ENCODE results near the gene WNT5B.

WNT5B gene

GRCh38 chr12:1644534-1645438, 15.8 kb downstream of the WNT5B start:
- DNase-seq (ENCODE audit: extremely low read depth, insufficient read length), result no peak
- Histone ChIP-seq H3K36me3 (ENCODE audit: control insufficient read depth, insufficient read depth, low read length) (peaks cover 1% of the 10 kb centered on the region), H3K4me3 (replicated peaks; ENCODE audit: low read depth, low read length) (no peak overlapping the region)

DNA sequence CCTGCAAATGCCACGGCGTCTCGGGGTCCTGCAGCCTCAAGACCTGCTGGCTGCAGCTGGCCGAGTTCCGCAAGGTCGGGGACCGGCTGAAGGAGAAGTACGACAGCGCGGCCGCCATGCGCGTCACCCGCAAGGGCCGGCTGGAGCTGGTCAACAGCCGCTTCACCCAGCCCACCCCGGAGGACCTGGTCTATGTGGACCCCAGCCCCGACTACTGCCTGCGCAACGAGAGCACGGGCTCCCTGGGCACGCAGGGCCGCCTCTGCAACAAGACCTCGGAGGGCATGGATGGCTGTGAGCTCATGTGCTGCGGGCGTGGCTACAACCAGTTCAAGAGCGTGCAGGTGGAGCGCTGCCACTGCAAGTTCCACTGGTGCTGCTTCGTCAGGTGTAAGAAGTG, 16.8 kb downstream of the WNT5B start:
- DNase-seq (ENCODE audit: extremely low read depth, insufficient read length), result no peak
- TF ChIP-seq CTCF (IDR thresholded peaks at IDR 0.05; ENCODE audit: insufficient read depth, low read length, poor library complexity, severe bottlenecking), result no peak
- H3K27me3 ChIP-seq (replicated peaks; ENCODE audit: control insufficient read depth, insufficient read depth, low read length), result no peaks in the 10 kb centered on the region
- H3K4me3 ChIP-seq (replicated peaks; ENCODE audit: low read depth, low read length), result no peak overlapping the region
- peaks cover 1% of the 10 kb centered on the region for H3K36me3 ChIP-seq (ENCODE audit: control insufficient read depth, insufficient read depth, low read length)

More at GRCh38 chr12:1644534-1645438, 15.8 kb downstream of the WNT5B start:
- H3K27me3 ChIP-seq (replicated peaks; ENCODE audit: control insufficient read depth, insufficient read depth, low read length), result no peaks in the 10 kb centered on the region
- no peak for TF ChIP-seq CTCF (IDR thresholded peaks at IDR 0.05; ENCODE audit: insufficient read depth, low read length, poor library complexity, severe bottlenecking)

DNA sequence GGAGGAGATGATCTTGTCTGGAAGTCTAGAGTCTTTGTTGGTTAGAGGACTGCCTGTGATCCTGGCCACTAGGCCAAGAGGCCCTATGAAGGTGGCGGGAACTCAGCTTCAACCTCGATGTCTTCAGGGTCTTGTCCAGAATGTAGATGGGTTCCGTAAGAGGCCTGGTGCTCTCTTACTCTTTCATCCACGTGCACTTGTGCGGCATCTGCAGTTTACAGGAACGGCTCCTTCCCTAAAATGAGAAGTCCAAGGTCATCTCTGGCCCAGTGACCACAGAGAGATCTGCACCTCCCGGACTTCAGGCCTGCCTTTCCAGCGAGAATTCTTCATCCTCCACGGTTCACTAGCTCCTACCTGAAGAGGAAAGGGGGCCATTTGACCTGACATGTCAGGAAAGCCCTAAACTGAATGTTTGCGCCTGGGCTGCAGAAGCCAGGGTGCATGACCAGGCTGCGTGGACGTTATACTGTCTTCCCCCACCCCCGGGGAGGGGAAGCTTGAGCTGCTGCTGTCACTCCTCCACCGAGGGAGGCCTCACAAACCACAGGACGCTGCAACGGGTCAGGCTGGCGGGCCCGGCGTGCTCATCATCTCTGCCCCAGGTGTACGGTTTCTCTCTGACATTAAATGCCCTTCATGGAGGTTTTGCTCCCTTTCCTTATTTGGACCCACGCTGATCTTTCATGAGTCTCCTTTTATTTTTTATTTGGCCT, 17.7 kb downstream of the WNT5B start:
- DNase-seq (ENCODE audit: extremely low read depth, insufficient read length), result no peak
- TF ChIP-seq CTCF (IDR thresholded peaks at IDR 0.05; ENCODE audit: insufficient read depth, low read length, poor library complexity, severe bottlenecking), result no peak
- Histone ChIP-seq H3K4me3 (replicated peaks; ENCODE audit: low read depth, low read length) (no peak overlapping the region), H3K36me3 (ENCODE audit: control insufficient read depth, insufficient read depth, low read length) (peaks cover 1% of the 10 kb centered on the region), H3K27me3 (replicated peaks; ENCODE audit: control insufficient read depth, insufficient read depth, low read length) (no peaks in the 10 kb centered on the region)

- Histone ChIP-seq H3K27me3 (replicated peaks; ENCODE audit: control insufficient read depth, insufficient read depth, low read length) (no peaks in the 10 kb centered on the region), H3K4me3 (replicated peaks; ENCODE audit: low read depth, low read length) (no peak overlapping the region), H3K36me3 (ENCODE audit: control insufficient read depth, insufficient read depth, low read length) (peaks cover 1% of the 10 kb centered on the region)
- no peak for TF ChIP-seq CTCF (IDR thresholded peaks at IDR 0.05; ENCODE audit: insufficient read depth, low read length, poor library complexity, severe bottlenecking)
- DNase-seq (ENCODE audit: extremely low read depth, insufficient read length), result no peak
These were observed 18.2 kb downstream of the WNT5B start for GRCh38 chr12:1647285-1647669.

- no peaks in the 10 kb centered on the region for H3K27me3 ChIP-seq (replicated peaks; ENCODE audit: control insufficient read depth, insufficient read depth, low read length)
- peaks cover 1% of the 10 kb centered on the region for H3K36me3 ChIP-seq (ENCODE audit: control insufficient read depth, insufficient read depth, low read length)
- no peak for DNase-seq (ENCODE audit: extremely low read depth, insufficient read length)
- TF ChIP-seq CTCF (IDR thresholded peaks at IDR 0.05; ENCODE audit: insufficient read depth, low read length, poor library complexity, severe bottlenecking), result no peak
- no peak overlapping the region for H3K4me3 ChIP-seq (replicated peaks; ENCODE audit: low read depth, low read length)
These were observed 21.4 kb downstream of the WNT5B start for GRCh38 chr12:1650260-1650977.

All from GM06990 (cell line).